Left hindlimb (tissue), 1 donor: ENCODE results near the gene HOMER2.
"Not testable (repeated sequence)": the region's sequence is repeated elsewhere in the genome, so short reads cannot be mapped to it uniquely, and the experiment has no call there.

Experiments
- DNase-seq: peaks from one replicate; pipeline ENCODE4 v3.0.0-alpha.2; 2018

HOMER2 gene

GRCh38 chr15:82952158-82953081, at the start of gene HOMER2:
Gene HOMER2 (minus strand): TSS chr15:82952720. CDS start chr15:82952535, 185 bp downstream.
- peak; percentile 41 for DNase-seq

- not testable (repeated sequence) for DNase-seq
Observed at GRCh38 chr15:83000672-83001031, 48.1 kb upstream of the HOMER2 start.

- peak; percentile 37 for DNase-seq
Observed at GRCh38 chr15:82999905-83000671, 47.6 kb upstream of the HOMER2 start.

- DNase-seq, result no peak
Observed at GRCh38 chr15:82999426-82999825, 46.9 kb upstream of the HOMER2 start.

GRCh38 chr15:82995938-82996337, 43.4 kb upstream of the HOMER2 start:
- DNase-seq, result no peak

GRCh38 chr15:82995076-82995475, 42.6 kb upstream of the HOMER2 start:
- DNase-seq, result no peak

GRCh38 chr15:82993144-82993543, 40.6 kb upstream of the HOMER2 start:
- DNase-seq, result no peak

GRCh38 chr15:82992436-82992998, 40.0 kb upstream of the HOMER2 start:
- DNase-seq, result no peak

- DNase-seq, result no peak
Observed at GRCh38 chr15:82986442-82986780, 33.9 kb upstream of the HOMER2 start.

GRCh38 chr15:82985688-82986441, 33.3 kb upstream of the HOMER2 start, which contains the start of gene RAMAC:
Gene RAMAC (plus strand): TSS chr15:82986210. CDS start chr15:82989019, 2,809 bp downstream.
- DNase-seq, result peak; percentile 94

GRCh38 chr15:82980981-82981380, 28.5 kb upstream of the HOMER2 start:
- DNase-seq, result no peak

GRCh38 chr15:82979726-82980125, 27.2 kb upstream of the HOMER2 start:
- no peak for DNase-seq

- no peak for DNase-seq
Observed at GRCh38 chr15:82978438-82978837, 25.9 kb upstream of the HOMER2 start.

- DNase-seq, result no peak
Observed at GRCh38 chr15:82977076-82977475, 24.6 kb upstream of the HOMER2 start.

- DNase-seq, result no peak
Observed at GRCh38 chr15:82972990-82973389, 20.5 kb upstream of the HOMER2 start.

- no peak for DNase-seq
Observed at GRCh38 chr15:82971218-82971984, 18.9 kb upstream of the HOMER2 start.

GRCh38 chr15:82970696-82971095, 18.2 kb upstream of the HOMER2 start:
- no peak for DNase-seq

GRCh38 chr15:82970078-82970686, 17.7 kb upstream of the HOMER2 start:
- DNase-seq, result no peak

GRCh38 chr15:82969353-82969752, 16.8 kb upstream of the HOMER2 start:
- DNase-seq, result no peak

- DNase-seq, result no peak
Observed at GRCh38 chr15:82968066-82968465, 15.5 kb upstream of the HOMER2 start.

GRCh38 chr15:82966671-82967071, 14.2 kb upstream of the HOMER2 start:
- no peak for DNase-seq

GRCh38 chr15:82964890-82965289, 12.4 kb upstream of the HOMER2 start:
- no peak for DNase-seq
